Ecto neural progenitor cell (in vitro differentiated cells): Measurements from ENCODE around the gene KRT34.
"Not testable (repeated sequence)": the region's sequence is repeated elsewhere in the genome, so short reads cannot be mapped to it uniquely, and the experiment has no call there.

Experiments used
- DNase-seq: peaks from one replicate; pipeline ENCODE4 v3.0.0-alpha.2; 2018; ENCODE audit warnings: low spot score

Gene KRT34

DNA sequence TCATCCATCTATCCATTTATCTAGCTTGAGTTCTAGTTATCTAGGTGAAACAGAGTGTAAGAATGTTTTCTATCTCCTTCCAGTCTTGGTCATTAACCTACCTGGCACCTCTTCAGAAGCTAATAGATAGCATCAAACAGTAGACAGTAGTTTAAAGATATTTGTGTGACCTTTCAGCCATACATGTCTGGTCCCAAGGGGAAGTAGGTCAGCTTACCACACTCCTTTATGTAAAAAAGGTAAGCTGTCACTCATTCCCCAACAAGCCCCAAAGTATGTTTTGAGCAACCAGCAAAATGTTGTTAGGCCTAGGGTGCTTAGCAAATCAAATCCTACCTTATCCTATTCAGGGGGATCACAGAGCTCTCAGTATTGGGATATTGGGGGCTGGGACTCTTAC lies 16.0 kb downstream of the KRT34 start:
- no peak for DNase-seq

GRCh38 chr17:41363881-41364280 lies 18.2 kb downstream of the KRT34 start:
- no peak for DNase-seq

GRCh38 chr17:41360296-41360995 lies 21.7 kb downstream of the KRT34 start:
- no peak for DNase-seq

GRCh38 chr17:41354536-41354935 lies 27.6 kb downstream of the KRT34 start:
- DNase-seq, result no peak

GRCh38 chr17:41352597-41353366 lies 29.3 kb downstream of the KRT34 start:
- no peak for DNase-seq

GRCh38 chr17:41351177-41351576 lies 30.9 kb downstream of the KRT34 start:
- no peak for DNase-seq

GRCh38 chr17:41350381-41350878 lies 31.7 kb downstream of the KRT34 start, which contains the start of gene KRT33A:
Gene KRT33A, minus strand, starts transcription at chr17:41350828. Its CDS starts 61 bp downstream, at chr17:41350767.
- DNase-seq, result not testable (repeated sequence)

GRCh38 chr17:41347869-41348760 lies 34.0 kb downstream of the KRT34 start:
- no peak for DNase-seq

GRCh38 chr17:41346421-41346820 lies 35.7 kb downstream of the KRT34 start:
- DNase-seq, result not testable (repeated sequence)

- DNase-seq, result no peak
Measured at GRCh38 chr17:41345992-41346391, 36.1 kb downstream of the KRT34 start.

GRCh38 chr17:41343029-41343428 lies 39.1 kb downstream of the KRT34 start:
- no peak for DNase-seq

- DNase-seq, result no peak
Measured at GRCh38 chr17:41340934-41341861, 40.9 kb downstream of the KRT34 start.

DNA sequence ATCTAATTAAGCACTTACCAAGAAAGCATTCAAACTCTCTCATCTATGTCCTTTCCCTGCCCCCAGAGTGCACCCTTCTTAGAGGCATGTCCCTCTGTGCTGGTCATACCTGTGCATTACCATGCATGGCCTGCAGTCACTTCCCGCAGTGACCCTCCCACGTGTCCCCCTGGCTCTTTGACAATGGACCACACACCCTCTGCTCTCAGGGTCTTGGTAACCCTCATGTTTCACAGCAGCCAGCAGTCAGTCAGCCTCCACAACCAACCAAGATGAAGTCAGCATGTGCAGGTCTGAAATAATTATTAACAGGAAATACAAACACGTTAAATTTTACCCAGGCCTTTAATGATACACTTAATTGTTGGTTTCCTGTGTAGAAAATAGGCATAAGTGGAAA lies 41.6 kb downstream of the KRT34 start:
- no peak for DNase-seq

GRCh38 chr17:41339571-41340172 lies 42.4 kb downstream of the KRT34 start:
- no peak for DNase-seq

GRCh38 chr17:41338961-41339485 lies 43.1 kb downstream of the KRT34 start:
- DNase-seq, result no peak

DNA sequence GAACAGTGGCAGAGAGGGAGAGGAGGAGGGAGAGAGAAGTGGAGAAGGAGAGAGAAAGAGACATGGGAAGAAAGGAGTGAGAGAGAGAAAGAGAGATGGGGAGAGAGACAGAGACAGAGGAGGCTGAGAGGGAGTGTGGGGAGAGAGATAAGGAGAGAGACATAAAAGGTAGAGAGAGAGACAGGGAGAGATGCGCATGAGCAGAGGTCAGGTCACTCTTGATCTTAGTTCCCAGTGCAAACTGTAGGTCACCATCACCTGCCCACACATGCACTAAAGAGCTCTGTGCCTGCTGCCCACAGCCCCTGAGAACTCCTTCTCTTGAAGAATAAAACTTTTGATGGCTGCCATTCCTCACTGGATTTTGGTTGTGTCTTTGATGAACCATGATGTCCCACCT lies 46.4 kb downstream of the KRT34 start:
- no peak for DNase-seq

DNA sequence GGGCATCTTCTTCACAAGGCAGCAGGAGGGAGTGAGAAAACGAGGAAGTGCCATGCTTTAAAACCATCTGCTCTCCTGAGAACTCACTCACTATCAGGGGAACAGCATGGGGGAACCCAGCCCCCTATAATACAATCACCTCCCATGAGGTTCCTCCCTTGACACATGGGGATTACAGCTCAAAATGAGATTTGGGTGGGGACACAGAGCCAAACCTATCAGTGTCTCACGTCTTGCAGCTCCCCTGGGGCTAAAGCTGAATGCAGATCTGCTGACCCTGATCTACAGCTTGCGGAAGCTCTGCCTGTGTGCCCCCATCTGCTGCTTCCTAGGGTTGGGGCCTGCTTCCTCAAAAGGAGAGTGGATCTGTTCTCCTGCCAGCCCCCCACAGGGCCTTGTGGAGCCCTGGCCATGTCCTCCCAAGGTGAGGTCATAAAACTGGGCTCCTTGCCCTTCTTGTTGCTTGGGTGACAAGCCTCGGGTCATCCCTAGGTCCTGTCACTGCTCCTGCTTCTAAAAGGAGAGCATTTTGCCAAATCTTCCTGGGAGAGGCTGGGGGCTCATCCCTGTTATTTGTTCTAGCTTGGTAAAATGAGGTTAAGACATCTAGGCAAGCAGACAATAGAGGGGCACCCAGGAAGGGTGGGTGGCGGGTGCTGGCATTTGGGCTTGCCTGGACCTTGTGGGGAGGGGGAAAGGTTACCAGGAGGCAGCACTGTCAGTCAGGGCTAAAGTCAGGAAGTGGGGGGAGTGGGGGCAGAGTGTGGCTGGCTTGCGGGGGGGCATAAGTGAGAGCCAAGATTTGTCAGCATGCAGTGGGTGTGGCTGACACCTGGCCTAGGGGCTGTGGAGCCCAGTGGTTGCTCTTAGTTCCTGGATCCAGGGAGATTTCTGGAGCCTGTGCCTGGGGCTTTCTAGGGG lies 47.5 kb downstream of the KRT34 start:
- no peak for DNase-seq

- DNase-seq, result no peak
Measured at GRCh38 chr17:41333836-41334235, 48.3 kb downstream of the KRT34 start.

GRCh38 chr17:41333098-41333497 lies 49.0 kb downstream of the KRT34 start:
- no peak for DNase-seq
